Subcutaneous abdominal adipose tissue (tissue), 5 donors: ENCODE data around the gene CD8A.
A peak's percentile ranks its signal among the peaks of the same experiment; 100 is the strongest.
"Not testable (repeated sequence)": the region's sequence is repeated elsewhere in the genome, so short reads cannot be mapped to it uniquely, and the experiment has no call there.

Source experiments
- H3K27ac ChIP-seq: one replicate; pipeline ENCODE4 v1.7.0; 2013; ENCODE audit warnings: low read depth, mild to moderate bottlenecking, inconsistent platforms, low read length, moderate library complexity
- H3K27me3 ChIP-seq, 5 donors: one replicate each; pipeline ENCODE4 v1.7.0; 2013; ENCODE audit warnings: low read length in 5 of 5, inconsistent platforms in 1 of 5; ENCODE audit not compliant: control insufficient read depth in 5 of 5, insufficient read depth in 4 of 5
- H3K36me3 ChIP-seq, 5 donors: one replicate each; pipeline ENCODE4 v1.7.0; 2013; ENCODE audit warnings: low read length in 5 of 5; ENCODE audit not compliant: control insufficient read depth in 5 of 5, insufficient read depth in 5 of 5
- H3K4me1 ChIP-seq, 5 donors: one replicate each; pipeline ENCODE4 v1.7.0; 2013; ENCODE audit warnings: low read length in 5 of 5, mild to moderate bottlenecking in 3 of 5, moderate library complexity in 1 of 5; ENCODE audit not compliant: control insufficient read depth in 5 of 5, insufficient read depth in 5 of 5
- H3K4me3 ChIP-seq, 5 donors: one replicate each; pipeline ENCODE4 v1.7.0; 2013; ENCODE audit warnings: low read length in 5 of 5, low read depth in 1 of 5
- H3K9ac ChIP-seq, 5 donors: one replicate each; pipeline ENCODE4 v1.7.0; 2013; ENCODE audit warnings: low read length in 5 of 5, mild to moderate bottlenecking in 4 of 5, moderate library complexity in 3 of 5
- H3K9me3 ChIP-seq, 5 donors: one replicate each; pipeline ENCODE4 v1.7.0; 2013; ENCODE audit warnings: low read length in 5 of 5; ENCODE audit not compliant: control insufficient read depth in 5 of 5
- donor health status: healthy.
- donor health status: healthy.
- donor health status: healthy.
- donor health status: healthy.
- donor health status: healthy.

The CD8A gene

GRCh38 chr2:86790676-86791572 lies at the start of gene CD8A:
CD8A (minus strand) TSS chr2:86790913; CDS start chr2:86790825, 88 bp downstream.
- Histone ChIP-seq H3K9me3 (peaks cover 1 to 8% (median 3%) of the 10 kb centered on the region in 5 donors), H3K27me3 (peaks cover 28 to 58% (median 49%) of the 10 kb centered on the region in 5 donors), H3K36me3 (no peaks in the 10 kb centered on the region), H3K4me3 (peak within 1 kb of the TSS; percentile 30 to 41 (median 33)), H3K27ac (no peak within 1 kb of the TSS), H3K4me1 (peaks cover 6 to 35% (median 32%) of the 10 kb centered on the region in 5 donors), H3K9ac (peak within 1 kb of the TSS in 1 of 5 donors; percentile 23)

- H3K4me3 ChIP-seq, H3K9ac ChIP-seq, H3K27ac ChIP-seq, H3K9me3 ChIP-seq, H3K27me3 ChIP-seq, H3K36me3 ChIP-seq, H3K4me1 ChIP-seq: not testable (repeated sequence)
Measured at GRCh38 chr2:86839871-86840548, 49.3 kb upstream of the CD8A start.

GRCh38 chr2:86839455-86839854 lies 48.7 kb upstream of the CD8A start:
- not testable (repeated sequence) for H3K27me3 ChIP-seq, H3K4me1 ChIP-seq, H3K9ac ChIP-seq, H3K9me3 ChIP-seq, H3K27ac ChIP-seq, H3K4me3 ChIP-seq, H3K36me3 ChIP-seq

GRCh38 chr2:86837714-86838113 lies 47.0 kb upstream of the CD8A start:
- H3K4me1 ChIP-seq, H3K36me3 ChIP-seq, H3K27me3 ChIP-seq, H3K27ac ChIP-seq, H3K9ac ChIP-seq, H3K4me3 ChIP-seq, H3K9me3 ChIP-seq: not testable (repeated sequence)

- H3K9ac ChIP-seq, H3K27me3 ChIP-seq, H3K36me3 ChIP-seq, H3K4me1 ChIP-seq, H3K27ac ChIP-seq, H3K9me3 ChIP-seq: not testable (repeated sequence)
- H3K4me3 ChIP-seq: peak overlapping the region in 3 of 5 donors; percentile 22 to 48 (median 42)
Measured at GRCh38 chr2:86836915-86837695, 46.4 kb upstream of the CD8A start.

GRCh38 chr2:86835548-86835889 lies 44.8 kb upstream of the CD8A start:
- not testable (repeated sequence) for H3K27me3 ChIP-seq, H3K27ac ChIP-seq, H3K4me1 ChIP-seq, H3K9me3 ChIP-seq, H3K4me3 ChIP-seq, H3K36me3 ChIP-seq, H3K9ac ChIP-seq

- H3K4me3 ChIP-seq: no peak overlapping the region
- no peak overlapping the region for H3K9ac ChIP-seq
- H3K27ac ChIP-seq: no peak overlapping the region
- H3K36me3 ChIP-seq: no peaks in the 10 kb centered on the region
- H3K9me3 ChIP-seq: no peaks in the 10 kb centered on the region
- no peaks in the 10 kb centered on the region for H3K4me1 ChIP-seq
- H3K27me3 ChIP-seq: no peaks in the 10 kb centered on the region
Measured at GRCh38 chr2:86833315-86833714, 42.6 kb upstream of the CD8A start.

- Histone ChIP-seq H3K27ac (no peak overlapping the region), H3K27me3 (no peaks in the 10 kb centered on the region), H3K9me3 (no peaks in the 10 kb centered on the region), H3K9ac (no peak overlapping the region), H3K4me3 (no peak overlapping the region), H3K36me3 (no peaks in the 10 kb centered on the region), H3K4me1 (no peaks in the 10 kb centered on the region)
Measured at GRCh38 chr2:86832334-86833096, 41.8 kb upstream of the CD8A start.

- H3K27ac ChIP-seq: no peak overlapping the region
- H3K27me3 ChIP-seq: no peaks in the 10 kb centered on the region
- no peaks in the 10 kb centered on the region for H3K4me1 ChIP-seq
- no peak overlapping the region for H3K9ac ChIP-seq
- H3K4me3 ChIP-seq: no peak overlapping the region
- H3K36me3 ChIP-seq: no peaks in the 10 kb centered on the region
- H3K9me3 ChIP-seq: no peaks in the 10 kb centered on the region
Measured at GRCh38 chr2:86831537-86831936, 40.8 kb upstream of the CD8A start.
